ENCODE data around the gene SPATA32. TPM values are rescaled to one million over a fixed set of nuclear protein-coding genes. Genes with fewer than 3 reads are reported as not detected.

Gene SPATA32
- total RNA-seq, 4 donors from 2014 or later, result not detected

DNA sequence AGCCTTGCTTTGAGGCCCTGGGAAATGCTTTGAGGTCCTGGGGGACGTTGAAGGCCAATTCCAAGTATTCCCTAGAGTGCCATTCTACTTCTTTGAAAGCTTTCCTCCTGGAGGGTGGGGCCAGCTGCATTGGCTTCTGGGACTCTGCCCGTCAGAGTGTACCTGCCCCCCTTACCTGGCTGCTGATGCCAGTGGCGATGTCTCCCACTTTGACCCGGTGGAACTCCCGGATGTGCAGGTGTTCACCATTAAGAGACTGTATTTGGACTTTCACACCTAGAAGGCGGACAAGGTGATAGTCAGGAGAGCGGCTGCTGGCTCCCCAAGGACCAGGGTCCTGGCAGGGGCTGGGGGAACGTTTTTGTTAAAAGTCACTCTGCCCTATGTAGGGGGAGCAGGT lies 3.1 kb upstream of the SPATA32 start:
- no peak for DNase-seq (ENCODE audit: extremely low spot score)
- Histone ChIP-seq H3K4me3 (no peak overlapping the region), H3K27me3 (no peaks in the 10 kb centered on the region), H3K27ac (replicated peaks in 1 of 4) (no peak overlapping the region), H3K36me3 (peaks cover 57 to 71% (median 71%) of the 10 kb centered on the region in 4 donors), H3K9me3 (no peaks in the 10 kb centered on the region), H3K4me1 (peaks cover 23 to 26% (median 24%) of the 10 kb centered on the region in 4 donors)
- intact Hi-C loops (cut with DNase I), result no loop called here
- no peak for TF ChIP-seq POLR2A (IDR thresholded peaks at IDR 0.05; ENCODE audit: low read depth)
- TF ChIP-seq, protein P1, sequence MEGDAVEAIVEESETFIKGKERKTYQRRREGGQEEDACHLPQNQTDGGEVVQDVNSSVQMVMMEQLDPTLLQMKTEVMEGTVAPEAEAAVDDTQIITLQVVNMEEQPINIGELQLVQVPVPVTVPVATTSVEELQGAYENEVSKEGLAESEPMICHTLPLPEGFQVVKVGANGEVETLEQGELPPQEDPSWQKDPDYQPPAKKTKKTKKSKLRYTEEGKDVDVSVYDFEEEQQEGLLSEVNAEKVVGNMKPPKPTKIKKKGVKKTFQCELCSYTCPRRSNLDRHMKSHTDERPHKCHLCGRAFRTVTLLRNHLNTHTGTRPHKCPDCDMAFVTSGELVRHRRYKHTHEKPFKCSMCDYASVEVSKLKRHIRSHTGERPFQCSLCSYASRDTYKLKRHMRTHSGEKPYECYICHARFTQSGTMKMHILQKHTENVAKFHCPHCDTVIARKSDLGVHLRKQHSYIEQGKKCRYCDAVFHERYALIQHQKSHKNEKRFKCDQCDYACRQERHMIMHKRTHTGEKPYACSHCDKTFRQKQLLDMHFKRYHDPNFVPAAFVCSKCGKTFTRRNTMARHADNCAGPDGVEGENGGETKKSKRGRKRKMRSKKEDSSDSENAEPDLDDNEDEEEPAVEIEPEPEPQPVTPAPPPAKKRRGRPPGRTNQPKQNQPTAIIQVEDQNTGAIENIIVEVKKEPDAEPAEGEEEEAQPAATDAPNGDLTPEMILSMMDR (IDR thresholded peaks at IDR 0.05), result no peak
- no peak for TF ChIP-seq EP300 (IDR thresholded peaks at IDR 0.05)
- TF ChIP-seq POLR2AphosphoS5 (IDR thresholded peaks at IDR 0.05), result no peak
- 93% methylated on average over 6 of the region's 8 CpGs for WGBS

DNA sequence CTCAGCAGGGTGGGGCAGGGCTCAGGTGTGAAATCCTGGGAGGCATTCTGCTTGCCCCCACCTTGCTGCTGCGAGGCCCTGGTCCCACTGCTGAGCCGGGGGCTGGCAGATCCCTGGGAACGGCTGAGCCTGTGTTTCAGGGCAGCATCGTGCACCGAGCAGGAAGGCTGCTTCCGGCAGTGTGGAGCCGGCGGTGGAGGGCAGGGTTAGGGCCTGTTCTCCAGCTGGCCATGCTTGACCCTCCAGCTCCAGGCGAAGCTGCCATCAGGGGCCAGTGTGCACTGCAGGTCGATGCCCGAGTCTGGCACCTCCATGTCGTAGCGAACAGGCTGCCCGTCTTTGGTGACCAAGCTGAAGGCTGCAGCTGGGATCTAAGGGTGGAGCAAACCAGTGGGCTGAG lies 2.5 kb upstream of the SPATA32 start:
- Histone ChIP-seq H3K4me3 (no peak overlapping the region), H3K4me1 (peaks cover 23 to 26% (median 24%) of the 10 kb centered on the region in 4 donors), H3K36me3 (peaks cover 51 to 66% (median 65%) of the 10 kb centered on the region in 4 donors), H3K27me3 (no peaks in the 10 kb centered on the region), H3K9me3 (no peaks in the 10 kb centered on the region), H3K27ac (replicated peaks in 1 of 4) (no peak overlapping the region)
- intact Hi-C loops (cut with DNase I), result no loop called here
- no peak for TF ChIP-seq EP300 (IDR thresholded peaks at IDR 0.05)
- no peak for TF ChIP-seq POLR2AphosphoS5 (IDR thresholded peaks at IDR 0.05)
- TF ChIP-seq, protein P1 (IDR thresholded peaks at IDR 0.05), result no peak
- TF ChIP-seq POLR2A (IDR thresholded peaks at IDR 0.05; ENCODE audit: low read depth), result no peak
- WGBS, result 92% methylated on average over 3 of the region's 14 CpGs
- no peak for DNase-seq (ENCODE audit: extremely low spot score)

DNA sequence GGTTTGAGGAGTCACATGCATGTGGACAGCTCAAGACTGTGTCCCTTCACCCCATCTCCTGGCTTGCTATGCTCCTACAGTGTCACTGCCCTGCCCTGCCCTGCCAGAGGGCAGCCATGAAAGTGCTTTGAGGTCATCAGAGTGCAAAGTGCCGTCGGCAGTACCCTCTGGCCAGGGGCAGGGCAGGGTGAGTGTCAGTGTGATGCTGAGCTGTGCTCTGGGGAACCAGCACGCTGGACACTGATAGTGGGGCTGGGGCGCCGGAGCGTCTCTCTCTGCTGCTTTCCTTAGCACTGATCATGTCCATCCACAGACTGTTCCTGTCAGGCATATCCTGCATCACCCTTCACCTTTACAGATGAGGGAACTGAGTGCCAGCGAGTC lies 1.6 kb upstream of the SPATA32 start:
- peaks cover 41 to 56% (median 55%) of the 10 kb centered on the region in 4 donors for H3K36me3 ChIP-seq
- H3K4me1 ChIP-seq, result peaks cover 23 to 26% (median 24%) of the 10 kb centered on the region in 4 donors
- no peak overlapping the region for H3K4me3 ChIP-seq
- H3K27ac ChIP-seq (replicated peaks in 1 of 4), result peak overlapping the region in 2 of 4 donors; percentile 15 to 65
- no peak for TF ChIP-seq EP300 (IDR thresholded peaks at IDR 0.05)
- TF ChIP-seq POLR2AphosphoS5 (IDR thresholded peaks at IDR 0.05), result no peak
- TF ChIP-seq, protein P1 (IDR thresholded peaks at IDR 0.05), result no peak
- H3K9me3 ChIP-seq, result no peaks in the 10 kb centered on the region
- H3K27me3 ChIP-seq, result no peaks in the 10 kb centered on the region
- no CpG with 5 or more reads among the region's 7 CpGs for WGBS
- DNase-seq (ENCODE audit: extremely low spot score), result no peak
- intact Hi-C loops (cut with DNase I), result no loop called here

DNA sequence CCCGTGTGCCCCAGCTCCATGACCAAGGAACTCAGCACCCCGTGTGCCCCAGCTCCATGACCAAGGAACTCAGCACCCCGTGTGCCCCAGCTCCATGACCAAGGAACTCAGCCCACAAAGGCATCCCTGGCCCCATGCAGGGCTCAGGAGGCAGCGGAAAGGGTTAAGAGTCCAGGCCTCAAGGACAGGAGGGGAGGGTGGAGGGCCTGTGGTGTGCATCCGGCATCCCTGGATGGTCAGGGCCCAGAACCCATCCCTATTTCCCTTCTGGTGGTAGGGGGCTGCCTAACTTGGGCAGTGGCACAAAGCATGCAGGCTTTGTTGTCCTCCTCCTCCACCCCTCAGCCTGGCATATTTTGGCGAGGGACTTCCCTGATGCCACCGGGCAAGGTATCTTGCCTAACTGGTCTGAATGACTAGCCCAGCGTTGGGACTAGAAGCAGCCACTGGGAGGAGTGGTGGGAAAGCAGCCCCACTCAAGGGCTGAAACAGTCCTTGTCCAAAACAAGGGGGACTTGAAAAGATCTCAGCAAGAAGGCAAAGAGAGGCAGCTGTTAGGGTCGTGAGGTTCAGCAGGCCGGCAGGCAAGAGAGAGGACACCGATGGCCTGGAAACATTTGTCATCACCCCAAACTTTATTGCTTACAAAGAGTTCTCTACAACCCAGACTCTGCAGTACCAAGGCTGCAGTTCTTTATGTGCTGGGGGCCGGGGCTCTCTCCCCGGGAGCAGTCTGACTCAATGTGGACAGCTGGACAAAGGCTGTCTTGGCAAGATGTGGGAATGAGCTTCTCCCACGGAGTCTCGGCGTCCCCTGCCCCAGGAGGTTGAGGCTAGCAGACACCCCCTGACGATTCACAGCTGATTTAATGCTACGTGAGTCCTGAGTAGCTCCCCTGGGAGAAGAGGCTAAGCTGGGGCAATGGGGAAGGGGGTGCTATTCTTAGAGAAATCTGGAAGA lies 902 bp upstream of the SPATA32 start:
- H3K4me1 ChIP-seq, result peaks cover 23 to 26% (median 24%) of the 10 kb centered on the region in 4 donors
- H3K4me3 ChIP-seq, result peak overlapping the region; percentile 65 to 85 (median 81)
- 73% methylated on average over 16 of the region's 18 CpGs for WGBS
- peak overlapping the region in 2 of 4 donors; percentile 46 to 65 for H3K27ac ChIP-seq (replicated peaks in 1 of 4)
- intact Hi-C loops (cut with DNase I), result no loop called here
- peaks cover 35 to 49% (median 49%) of the 10 kb centered on the region in 4 donors for H3K36me3 ChIP-seq
- TF ChIP-seq POLR2A (IDR thresholded peaks at IDR 0.05; ENCODE audit: low read depth) (no peak), POLR2AphosphoS5 (IDR thresholded peaks at IDR 0.05) (no peak), EP300 (IDR thresholded peaks at IDR 0.05) (no peak)
- TF ChIP-seq, protein P1 (IDR thresholded peaks at IDR 0.05), result no peak
- DNase-seq (ENCODE audit: extremely low spot score), result no peak
- H3K27me3 ChIP-seq, result no peaks in the 10 kb centered on the region
- H3K9me3 ChIP-seq, result no peaks in the 10 kb centered on the region
